ENCODE results near the gene HEXIM1. TPM values are rescaled to one million over a fixed set of nuclear protein-coding genes. Genes with fewer than 3 reads are reported as not detected.

The HEXIM1 gene
- total RNA-seq, 2 experiments from 2014 or later: 12.1 to 16.4 TPM

DNA sequence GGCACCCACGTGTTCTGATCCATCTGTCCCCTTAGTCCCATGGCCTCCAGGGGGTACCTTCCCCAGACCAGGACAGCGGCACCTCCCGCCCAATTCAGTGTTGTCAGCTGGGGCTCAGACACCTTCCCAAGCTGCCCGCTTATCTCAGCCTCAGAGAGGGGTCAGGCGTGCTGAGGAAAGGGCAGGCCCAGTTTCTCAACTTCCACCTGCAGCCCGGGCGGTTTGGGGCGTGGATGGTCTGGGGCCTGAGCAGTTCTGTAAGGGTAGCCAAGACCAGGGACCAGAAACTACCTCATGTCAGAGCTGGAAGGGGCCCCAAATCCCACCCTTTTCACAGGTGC lies 21.1 kb upstream of the HEXIM1 start:
- DNase-seq (ENCODE audit: low spot score): no peak
- POLR2A ChIA-PET: no interaction called here
- no peak overlapping the region for H2AFZ ChIP-seq (ENCODE audit: low read length)
- no peak overlapping the region for H3K4me2 ChIP-seq (ENCODE audit: low read length)
- intact Hi-C loops (cut with micrococcal nuclease; ENCODE audit: unreplicated experiment): no loop called here
- CTCF ChIA-PET (ENCODE audit: unreplicated experiment): no interaction called here
- H3K27ac ChIP-seq (ENCODE audit: low read depth, low read length, poor library complexity, severe bottlenecking): no peak overlapping the region
- H3K36me3 ChIP-seq (ENCODE audit: insufficient read depth, low read length): no peaks in the 10 kb centered on the region
- H3K9me2 ChIP-seq (ENCODE audit: insufficient read depth, low read length): no peaks in the 10 kb centered on the region
- BruUV-seq (replicated peaks): no TSS peak
- H3K4me1 ChIP-seq (ENCODE audit: insufficient read depth, low read length, poor library complexity, severe bottlenecking): peaks cover 3% of the 10 kb centered on the region
- no peaks in the 10 kb centered on the region for H4K20me1 ChIP-seq (ENCODE audit: insufficient read depth, low read length)
- TF ChIP-seq EZH2phosphoT487 (IDR thresholded peaks at IDR 0.05; ENCODE audit: borderline replicate concordance, low read depth, low read length): no peak
- TF ChIP-seq, protein P1, sequence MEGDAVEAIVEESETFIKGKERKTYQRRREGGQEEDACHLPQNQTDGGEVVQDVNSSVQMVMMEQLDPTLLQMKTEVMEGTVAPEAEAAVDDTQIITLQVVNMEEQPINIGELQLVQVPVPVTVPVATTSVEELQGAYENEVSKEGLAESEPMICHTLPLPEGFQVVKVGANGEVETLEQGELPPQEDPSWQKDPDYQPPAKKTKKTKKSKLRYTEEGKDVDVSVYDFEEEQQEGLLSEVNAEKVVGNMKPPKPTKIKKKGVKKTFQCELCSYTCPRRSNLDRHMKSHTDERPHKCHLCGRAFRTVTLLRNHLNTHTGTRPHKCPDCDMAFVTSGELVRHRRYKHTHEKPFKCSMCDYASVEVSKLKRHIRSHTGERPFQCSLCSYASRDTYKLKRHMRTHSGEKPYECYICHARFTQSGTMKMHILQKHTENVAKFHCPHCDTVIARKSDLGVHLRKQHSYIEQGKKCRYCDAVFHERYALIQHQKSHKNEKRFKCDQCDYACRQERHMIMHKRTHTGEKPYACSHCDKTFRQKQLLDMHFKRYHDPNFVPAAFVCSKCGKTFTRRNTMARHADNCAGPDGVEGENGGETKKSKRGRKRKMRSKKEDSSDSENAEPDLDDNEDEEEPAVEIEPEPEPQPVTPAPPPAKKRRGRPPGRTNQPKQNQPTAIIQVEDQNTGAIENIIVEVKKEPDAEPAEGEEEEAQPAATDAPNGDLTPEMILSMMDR (conservative IDR thresholded peaks at IDR 0.05; ENCODE audit: low read length): no peak
- no peaks in the 10 kb centered on the region for H3K9me3 ChIP-seq (ENCODE audit: low read length)
- H3K4me3 ChIP-seq (ENCODE audit: low read depth, low read length, poor library complexity, severe bottlenecking): no peak overlapping the region
- H3K79me2 ChIP-seq (ENCODE audit: insufficient read depth, low read depth, low read length): no peaks in the 10 kb centered on the region

DNA sequence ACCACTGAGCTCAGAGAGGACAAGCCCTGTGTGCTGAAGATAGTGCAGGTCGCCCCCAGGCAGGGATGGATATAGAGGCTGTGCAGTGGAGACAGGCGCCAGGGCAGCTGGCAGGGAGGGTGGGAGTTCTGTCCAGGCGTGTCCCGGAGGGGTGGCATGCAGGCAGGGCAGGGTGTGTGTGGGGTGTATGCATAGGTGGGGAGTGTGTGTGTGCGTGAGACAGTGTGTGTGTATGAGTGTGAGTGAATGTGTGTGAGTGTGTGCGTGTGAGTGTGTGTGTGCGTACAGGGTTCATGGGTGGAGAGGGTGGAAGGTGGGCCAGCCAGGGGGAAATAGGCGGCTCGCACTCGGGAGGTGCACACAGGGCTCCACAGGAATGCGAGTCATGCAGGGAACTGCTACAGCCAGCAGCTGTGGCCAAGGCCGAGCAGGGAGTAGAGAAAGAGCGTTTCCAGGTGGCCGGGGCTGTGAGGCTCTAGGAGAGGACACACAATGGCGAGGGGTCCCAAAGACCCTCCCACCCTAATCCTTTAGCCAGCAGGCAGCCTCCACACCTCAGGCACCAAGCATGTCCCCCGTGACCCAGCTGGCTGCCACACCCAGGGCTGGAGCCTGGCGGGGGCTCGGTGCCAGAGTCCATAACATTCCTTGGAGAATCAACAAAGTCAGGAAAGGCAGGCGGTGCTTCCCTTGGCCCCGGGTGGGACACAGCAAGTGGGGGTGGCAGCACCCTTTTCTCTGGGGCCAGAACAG lies 20.6 kb upstream of the HEXIM1 start:
- Histone ChIP-seq H3K79me2 (ENCODE audit: insufficient read depth, low read depth, low read length) (no peaks in the 10 kb centered on the region), H3K27ac (ENCODE audit: low read depth, low read length, poor library complexity, severe bottlenecking) (no peak overlapping the region), H2AFZ (ENCODE audit: low read length) (no peak overlapping the region), H3K9me2 (ENCODE audit: insufficient read depth, low read length) (no peaks in the 10 kb centered on the region), H3K4me3 (ENCODE audit: low read depth, low read length, poor library complexity, severe bottlenecking) (no peak overlapping the region), H3K9me3 (ENCODE audit: low read length) (no peaks in the 10 kb centered on the region), H4K20me1 (ENCODE audit: insufficient read depth, low read length) (no peaks in the 10 kb centered on the region), H3K4me2 (ENCODE audit: low read length) (no peak overlapping the region), H3K4me1 (ENCODE audit: insufficient read depth, low read length, poor library complexity, severe bottlenecking) (peaks cover 3% of the 10 kb centered on the region), H3K36me3 (ENCODE audit: insufficient read depth, low read length) (no peaks in the 10 kb centered on the region)
- TF ChIP-seq EZH2phosphoT487 (IDR thresholded peaks at IDR 0.05; ENCODE audit: borderline replicate concordance, low read depth, low read length): no peak
- TF ChIP-seq, protein P1 (conservative IDR thresholded peaks at IDR 0.05; ENCODE audit: low read length): no peak
- intact Hi-C loops (cut with micrococcal nuclease; ENCODE audit: unreplicated experiment): no loop called here
- no TSS peak for BruUV-seq (replicated peaks)
- DNase-seq (ENCODE audit: low spot score): no peak
- POLR2A ChIA-PET: interaction anchor here (0.6 kb wide), 1 partner anchor 291 kb away, joined by 4 read pairs; no protein-coding TSS in a partner anchor
- CTCF ChIA-PET (ENCODE audit: unreplicated experiment): interaction anchor here (0.5 kb wide), 1 partner anchor 289 kb away, joined by 3 read pairs; no protein-coding TSS in a partner anchor

DNA sequence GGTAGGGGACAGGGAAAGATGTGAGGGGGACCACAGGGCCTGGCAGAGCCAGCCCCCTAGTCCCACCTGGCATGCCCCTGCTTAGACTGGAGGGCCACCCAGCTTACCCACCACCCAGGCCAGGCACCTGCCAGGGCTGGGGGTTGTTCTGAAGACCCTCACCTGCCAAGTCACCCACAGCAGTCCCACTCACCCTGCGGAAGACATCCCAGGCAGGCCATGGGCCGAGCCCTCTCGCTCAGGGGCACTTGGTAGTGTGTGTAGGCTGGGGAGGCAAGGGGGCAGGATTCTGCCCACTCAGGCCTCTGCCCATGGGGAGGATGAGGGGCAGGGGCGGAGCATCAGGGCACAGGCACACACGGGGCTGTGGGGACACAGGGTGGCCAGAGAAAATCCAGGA lies 19.9 kb upstream of the HEXIM1 start:
- H3K79me2 ChIP-seq (ENCODE audit: insufficient read depth, low read depth, low read length): no peaks in the 10 kb centered on the region
- H3K27ac ChIP-seq (ENCODE audit: low read depth, low read length, poor library complexity, severe bottlenecking): no peak overlapping the region
- H3K4me2 ChIP-seq (ENCODE audit: low read length): no peak overlapping the region
- no peak for TF ChIP-seq EZH2phosphoT487 (IDR thresholded peaks at IDR 0.05; ENCODE audit: borderline replicate concordance, low read depth, low read length)
- TF ChIP-seq, protein P1 (conservative IDR thresholded peaks at IDR 0.05; ENCODE audit: low read length): no peak
- peaks cover 8% of the 10 kb centered on the region for H3K4me1 ChIP-seq (ENCODE audit: insufficient read depth, low read length, poor library complexity, severe bottlenecking)
- ChIA-PET POLR2A (interaction anchor here (0.6 kb wide), 1 partner anchor 292 kb away, joined by 4 read pairs; no protein-coding TSS in a partner anchor), CTCF (ENCODE audit: unreplicated experiment) (interaction anchor here (0.5 kb wide), 1 partner anchor 290 kb away, joined by 3 read pairs; no protein-coding TSS in a partner anchor)
- no peaks in the 10 kb centered on the region for H3K36me3 ChIP-seq (ENCODE audit: insufficient read depth, low read length)
- intact Hi-C loops (cut with micrococcal nuclease; ENCODE audit: unreplicated experiment): no loop called here
- H3K9me2 ChIP-seq (ENCODE audit: insufficient read depth, low read length): no peaks in the 10 kb centered on the region
- no peaks in the 10 kb centered on the region for H4K20me1 ChIP-seq (ENCODE audit: insufficient read depth, low read length)
- no peak overlapping the region for H3K4me3 ChIP-seq (ENCODE audit: low read depth, low read length, poor library complexity, severe bottlenecking)
- no peaks in the 10 kb centered on the region for H3K9me3 ChIP-seq (ENCODE audit: low read length)
- no TSS peak for BruUV-seq (replicated peaks)
- DNase-seq (ENCODE audit: low spot score): no peak
- H2AFZ ChIP-seq (ENCODE audit: low read length): no peak overlapping the region

All from OCI-LY7 (cell line).